Body of pancreas (tissue), 4 donors: ENCODE measurements around the gene ABR. TPM values are rescaled to one million over a fixed set of nuclear protein-coding genes. Genes with fewer than 3 reads are reported as not detected.

ENCODE experiments used
- ATAC-seq: fragments of 150-250 bp; one replicate; pipeline ENCODE4 v1.9.1; 2016
- DNase-seq, 4 donors: peaks; one replicate each; pipeline ENCODE4 v3.0.0-alpha.2; 2019
- H3K27ac ChIP-seq, 4 donors: fragments of 200-600 bp; sonication (generic); 1 replicate in 3 of 4; 2 replicates in 1 of 4; pipeline versions ENCODE4 v1.5.1 to v1.6.1; 2016 to 2019; ENCODE audit warnings: mild to moderate bottlenecking in 1 of 4, mixed read lengths in 1 of 4, moderate library complexity in 1 of 4
- H3K27me3 ChIP-seq, 2 donors: fragments of 200-600 bp; sonication (generic); one replicate each; pipeline ENCODE4 v1.6.0; 2016; ENCODE audit warnings: mild to moderate bottlenecking in 1 of 2
- H3K36me3 ChIP-seq, 2 donors: fragments of 200-600 bp; sonication (generic); replicated peaks in 1 of 2; 2 replicates each; pipeline ENCODE4 v1.5.1; 2016; ENCODE audit warnings: low read depth in 2 of 2; ENCODE audit not compliant: insufficient read depth in 1 of 2
- H3K4me1 ChIP-seq: fragments of 200-600 bp; sonication (generic); one replicate; pipeline ENCODE4 v1.6.0; 2016
- H3K4me3 ChIP-seq, 2 donors: fragments of 200-600 bp; sonication (generic); 1 replicate in 1 of 2; 2 replicates in 1 of 2; pipeline ENCODE4 v1.5.1; 2016 to 2019
- H3K9me3 ChIP-seq, 3 donors: fragments of 200-600 bp; sonication (generic); 1 replicate in 2 of 3; 2 replicates in 1 of 3; pipeline ENCODE4 v1.5.1; 2016
- POLR2A ChIP-seq, 3 donors: fragments of 450-650 bp; IDR thresholded peaks; one replicate each; pipeline ENCODE4 v1.6.1; 2016; ENCODE audit warnings: antibody characterized with exemption in 3 of 3, mild to moderate bottlenecking in 2 of 3
- WGBS, 2 donors: methylation state at CpG; one replicate each; pipeline ENCODE4 v1.1.5; 2017; 5-methylcytosine and 5-hydroxymethylcytosine counted together
- intact Hi-C: fragments of 100-400 bp; cut with DNase I; formaldehyde crosslinking; loops from one replicate; pipeline ENCODE4 v1.15.1; 2023
- total RNA-seq, 2 donors: library from RNA; depleted of rRNA; stranded (reverse); fragments of >200 nt; gene quantifications; one replicate each; pipeline ENCODE4 v1.1.0, GENCODE V29; 2016
- TF ChIP-seq, protein P1 (sequence below), 7 experiments: fragments of 450-650 bp in 4 of 7; fragments of 200-600 bp in 3 of 7; sonication (generic) in 3 of 7; IDR thresholded peaks; one replicate each; pipeline ENCODE4 v1.5.1; 2016 to 2019; ENCODE audit warnings: antibody characterized with exemption in 7 of 7

ABR gene
- total RNA-seq, 2 donors from 2014 or later: 32.4 to 46.8 TPM

DNA sequence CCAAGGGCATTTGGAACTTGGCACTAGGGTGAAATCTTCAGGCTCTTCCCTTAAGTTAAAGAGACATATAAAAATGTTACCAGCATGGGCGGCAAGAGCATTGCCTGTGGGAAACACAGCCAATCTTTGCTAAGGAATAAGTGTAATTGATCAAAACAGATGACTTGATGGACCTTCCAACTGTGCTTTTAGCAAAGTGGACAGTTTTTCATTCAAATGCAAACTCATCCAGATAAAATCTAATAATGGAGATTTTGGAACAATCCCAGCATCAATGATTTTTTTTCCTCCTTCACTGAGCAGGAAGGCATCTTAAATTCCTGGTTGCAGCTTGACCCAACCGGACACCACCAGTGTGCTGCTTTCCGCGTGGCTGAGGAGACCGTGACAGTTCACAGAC is 47.6 kb upstream of the ABR start:
- WGBS, 2 donors: 71 to 74% methylated on average over 5 of the region's 5 CpGs
- Histone ChIP-seq H3K4me1 (peaks cover 24% of the 10 kb centered on the region), H3K36me3 (no peaks in the 10 kb centered on the region), H3K4me3 (no peak overlapping the region), H3K27ac (no peak overlapping the region), H3K27me3 (peaks cover 0 to 32% of the 10 kb centered on the region in 2 donors), H3K9me3 (no peaks in the 10 kb centered on the region)
- ATAC-seq: no peak
- TF ChIP-seq, protein P1, sequence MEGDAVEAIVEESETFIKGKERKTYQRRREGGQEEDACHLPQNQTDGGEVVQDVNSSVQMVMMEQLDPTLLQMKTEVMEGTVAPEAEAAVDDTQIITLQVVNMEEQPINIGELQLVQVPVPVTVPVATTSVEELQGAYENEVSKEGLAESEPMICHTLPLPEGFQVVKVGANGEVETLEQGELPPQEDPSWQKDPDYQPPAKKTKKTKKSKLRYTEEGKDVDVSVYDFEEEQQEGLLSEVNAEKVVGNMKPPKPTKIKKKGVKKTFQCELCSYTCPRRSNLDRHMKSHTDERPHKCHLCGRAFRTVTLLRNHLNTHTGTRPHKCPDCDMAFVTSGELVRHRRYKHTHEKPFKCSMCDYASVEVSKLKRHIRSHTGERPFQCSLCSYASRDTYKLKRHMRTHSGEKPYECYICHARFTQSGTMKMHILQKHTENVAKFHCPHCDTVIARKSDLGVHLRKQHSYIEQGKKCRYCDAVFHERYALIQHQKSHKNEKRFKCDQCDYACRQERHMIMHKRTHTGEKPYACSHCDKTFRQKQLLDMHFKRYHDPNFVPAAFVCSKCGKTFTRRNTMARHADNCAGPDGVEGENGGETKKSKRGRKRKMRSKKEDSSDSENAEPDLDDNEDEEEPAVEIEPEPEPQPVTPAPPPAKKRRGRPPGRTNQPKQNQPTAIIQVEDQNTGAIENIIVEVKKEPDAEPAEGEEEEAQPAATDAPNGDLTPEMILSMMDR (IDR thresholded peaks at IDR 0.05): no peak
- no peak for TF ChIP-seq POLR2A (IDR thresholded peaks at IDR 0.05)
- intact Hi-C loops: no loop called here
- DNase-seq: no peak

DNA sequence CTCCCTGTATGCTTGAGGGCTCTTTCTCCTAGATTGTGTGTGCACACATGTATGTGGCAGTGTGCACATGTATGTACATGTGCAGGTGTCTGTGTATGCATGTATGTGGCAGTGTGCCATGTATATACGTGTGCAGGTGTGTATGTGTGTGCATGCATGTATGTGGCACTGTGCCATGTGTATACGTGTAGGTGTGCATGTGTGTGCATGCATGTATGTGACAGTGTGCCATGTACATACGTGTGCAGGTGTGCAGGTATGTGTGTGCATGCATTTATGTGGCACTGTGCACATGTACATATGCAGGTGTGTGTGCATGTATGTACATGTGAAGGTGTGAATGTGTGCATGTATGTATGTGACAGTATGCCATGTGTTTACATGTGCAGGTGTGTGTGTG is 46.5 kb upstream of the ABR start:
- TF ChIP-seq POLR2A (IDR thresholded peaks at IDR 0.05): no peak
- TF ChIP-seq, protein P1 (IDR thresholded peaks at IDR 0.05): no peak
- peaks cover 0 to 25% of the 10 kb centered on the region in 2 donors for H3K27me3 ChIP-seq

DNA sequence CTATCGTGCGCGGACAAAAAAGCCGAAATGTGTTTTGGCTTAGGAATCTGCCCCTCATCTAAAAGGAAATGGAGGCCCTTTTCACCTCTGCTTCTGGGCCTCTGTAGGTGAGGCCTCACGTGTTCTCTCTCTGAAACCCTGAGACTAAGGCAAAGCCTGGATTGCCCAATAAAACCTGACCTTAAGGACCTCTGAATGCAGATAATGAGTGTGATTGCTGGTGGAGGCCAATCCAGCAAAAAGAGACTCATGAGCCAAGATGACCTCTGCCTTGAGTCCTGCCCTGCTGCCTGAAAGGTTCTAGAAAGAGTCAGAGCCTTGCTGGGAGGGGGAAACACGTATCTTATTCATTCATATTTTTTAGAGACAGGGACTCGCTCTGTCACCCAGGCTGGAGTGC is 44.5 kb upstream of the ABR start:
- ATAC-seq: no peak
- intact Hi-C loops: no loop called here
- Histone ChIP-seq H3K4me3 (no peak overlapping the region), H3K36me3 (no peaks in the 10 kb centered on the region), H3K9me3 (no peaks in the 10 kb centered on the region), H3K4me1 (peaks cover 14% of the 10 kb centered on the region), H3K27ac (no peak overlapping the region), H3K27me3 (peaks cover 0 to 11% of the 10 kb centered on the region in 2 donors)
- TF ChIP-seq, protein P1 (IDR thresholded peaks at IDR 0.05): no peak
- no peak for TF ChIP-seq POLR2A (IDR thresholded peaks at IDR 0.05)
- 78 to 86% methylated on average over 7 of the region's 7 CpGs for WGBS, 2 donors
- DNase-seq: no peak

More for the DNA sequence above, 46.5 kb upstream of the ABR start:
- no peaks in the 10 kb centered on the region for H3K9me3 ChIP-seq
- ATAC-seq: no peak
- peaks cover 24% of the 10 kb centered on the region for H3K4me1 ChIP-seq
- H3K27ac ChIP-seq: no peak overlapping the region
- no peak overlapping the region for H3K4me3 ChIP-seq
- no peaks in the 10 kb centered on the region for H3K36me3 ChIP-seq
- no peak for DNase-seq
- intact Hi-C loops: no loop called here
- 67 to 73% methylated on average over 3 of the region's 3 CpGs for WGBS, 2 donors

DNA sequence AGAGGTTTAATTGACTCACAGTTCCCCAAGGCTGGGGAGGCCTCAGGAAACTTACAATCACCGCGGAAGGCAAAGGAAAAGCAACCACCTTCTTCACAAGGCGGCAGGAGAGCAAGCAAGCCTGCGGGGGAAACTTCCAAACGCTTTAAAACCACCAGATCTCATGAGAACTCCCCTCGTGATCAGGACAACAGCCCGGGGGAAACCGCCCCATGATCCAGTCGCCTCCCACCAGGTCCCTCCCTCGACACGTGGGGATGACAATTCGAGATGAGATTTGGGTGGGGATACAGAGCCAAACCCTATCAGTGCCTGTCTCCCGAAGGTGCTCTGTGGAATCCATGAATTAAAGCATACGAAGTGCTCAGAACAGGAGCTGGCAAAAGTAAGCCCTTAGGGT is 43.9 kb upstream of the ABR start:
- ATAC-seq: no peak
- no peak for TF ChIP-seq POLR2A (IDR thresholded peaks at IDR 0.05)
- TF ChIP-seq, protein P1 (IDR thresholded peaks at IDR 0.05): no peak
- Histone ChIP-seq H3K36me3 (no peaks in the 10 kb centered on the region), H3K4me3 (no peak overlapping the region), H3K9me3 (no peaks in the 10 kb centered on the region), H3K4me1 (peaks cover 8% of the 10 kb centered on the region), H3K27me3 (peaks cover 0 to 6% of the 10 kb centered on the region in 2 donors), H3K27ac (no peak overlapping the region)
- intact Hi-C loops: no loop called here
- no peak for DNase-seq
- WGBS, 2 donors: 83 to 97% methylated on average over 4 to 14 of the region's 14 CpGs

DNA sequence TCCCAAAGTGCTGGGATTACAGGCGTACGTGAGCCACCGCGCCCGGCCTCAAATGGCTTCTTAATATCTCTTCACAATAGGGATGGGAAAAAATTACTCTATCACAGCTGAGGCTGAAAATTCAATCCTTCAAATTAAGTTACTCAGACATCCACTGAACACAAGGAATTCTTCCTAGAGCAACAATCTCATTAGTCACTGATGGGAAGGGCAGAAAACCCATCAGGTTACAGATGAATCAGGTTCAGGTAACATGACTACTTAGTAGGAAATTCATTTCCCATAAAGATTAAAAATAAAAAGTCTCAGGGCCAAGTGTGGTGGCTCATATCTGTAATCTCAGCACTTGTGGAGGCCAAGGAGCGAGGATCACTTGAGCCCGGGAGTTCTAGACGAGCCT is 42.5 kb upstream of the ABR start:
- Histone ChIP-seq H3K27ac (no peak overlapping the region), H3K36me3 (no peaks in the 10 kb centered on the region), H3K4me3 (no peak overlapping the region), H3K4me1 (no peaks in the 10 kb centered on the region), H3K9me3 (no peaks in the 10 kb centered on the region), H3K27me3 (no peaks in the 10 kb centered on the region)
- intact Hi-C loops: no loop called here
- DNase-seq: no peak
- TF ChIP-seq, protein P1 (IDR thresholded peaks at IDR 0.05): no peak
- TF ChIP-seq POLR2A (IDR thresholded peaks at IDR 0.05): no peak
- ATAC-seq: no peak
- WGBS, 2 donors: 79 to 87% methylated on average over 8 of the region's 8 CpGs
